ENCODE results near the gene ZNF710.

DNA sequence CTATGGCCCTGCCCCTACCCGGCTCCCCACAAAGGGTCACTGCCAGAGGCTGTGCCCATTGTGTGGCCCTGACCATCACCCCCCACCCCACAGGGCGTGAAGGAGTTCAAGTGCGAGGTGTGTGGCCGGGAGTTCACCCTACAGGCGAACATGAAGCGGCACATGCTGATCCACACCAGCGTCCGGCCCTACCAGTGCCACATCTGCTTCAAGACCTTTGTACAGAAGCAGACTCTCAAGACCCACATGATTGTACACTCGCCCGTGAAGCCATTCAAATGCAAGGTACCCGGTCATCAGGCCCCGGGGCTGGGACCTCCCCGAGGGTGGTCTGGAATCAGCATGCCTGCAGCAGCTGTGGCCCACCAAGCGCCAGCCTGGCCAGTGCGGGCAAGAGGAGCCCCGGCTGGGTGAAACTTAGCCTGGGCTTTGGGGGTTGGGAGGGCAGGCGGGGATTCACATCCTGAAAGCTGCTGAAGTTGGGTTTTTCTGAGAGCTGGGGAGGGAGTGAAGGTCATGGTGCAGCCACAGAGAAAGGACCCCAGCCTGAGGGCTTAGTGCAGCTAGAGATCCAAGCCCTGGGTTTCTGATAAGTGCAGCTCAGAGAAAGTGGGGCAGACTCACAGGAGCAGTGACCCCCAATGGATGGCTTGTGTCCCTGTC lies 72.0 kb downstream of the ZNF710 start:
- TF ChIP-seq TAF1 (IDR thresholded peaks at IDR 0.05; ENCODE audit: low read depth) (no peak), EP300 (IDR thresholded peaks at IDR 0.05; ENCODE audit: borderline replicate concordance) (no peak), EGR1 (IDR thresholded peaks at IDR 0.05) (no peak), YY1 (IDR thresholded peaks at IDR 0.05; ENCODE audit: low read depth) (no peak), RAD21 (IDR thresholded peaks at IDR 0.05; ENCODE audit: low read depth) (no peak), FOXM1 (IDR thresholded peaks at IDR 0.05; ENCODE audit: borderline replicate concordance, low read depth) (no peak), NFIC (IDR thresholded peaks at IDR 0.05) (no peak), CREB1 (IDR thresholded peaks at IDR 0.05; ENCODE audit: low read depth) (no peak), ZBTB7A (IDR thresholded peaks at IDR 0.05; ENCODE audit: low read depth) (no peak), TEAD4 (IDR thresholded peaks at IDR 0.05) (no peak)
- TF ChIP-seq, protein P1, sequence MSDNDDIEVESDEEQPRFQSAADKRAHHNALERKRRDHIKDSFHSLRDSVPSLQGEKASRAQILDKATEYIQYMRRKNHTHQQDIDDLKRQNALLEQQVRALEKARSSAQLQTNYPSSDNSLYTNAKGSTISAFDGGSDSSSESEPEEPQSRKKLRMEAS (IDR thresholded peaks at IDR 0.05): no peak
- TF ChIP-seq, protein P2, sequence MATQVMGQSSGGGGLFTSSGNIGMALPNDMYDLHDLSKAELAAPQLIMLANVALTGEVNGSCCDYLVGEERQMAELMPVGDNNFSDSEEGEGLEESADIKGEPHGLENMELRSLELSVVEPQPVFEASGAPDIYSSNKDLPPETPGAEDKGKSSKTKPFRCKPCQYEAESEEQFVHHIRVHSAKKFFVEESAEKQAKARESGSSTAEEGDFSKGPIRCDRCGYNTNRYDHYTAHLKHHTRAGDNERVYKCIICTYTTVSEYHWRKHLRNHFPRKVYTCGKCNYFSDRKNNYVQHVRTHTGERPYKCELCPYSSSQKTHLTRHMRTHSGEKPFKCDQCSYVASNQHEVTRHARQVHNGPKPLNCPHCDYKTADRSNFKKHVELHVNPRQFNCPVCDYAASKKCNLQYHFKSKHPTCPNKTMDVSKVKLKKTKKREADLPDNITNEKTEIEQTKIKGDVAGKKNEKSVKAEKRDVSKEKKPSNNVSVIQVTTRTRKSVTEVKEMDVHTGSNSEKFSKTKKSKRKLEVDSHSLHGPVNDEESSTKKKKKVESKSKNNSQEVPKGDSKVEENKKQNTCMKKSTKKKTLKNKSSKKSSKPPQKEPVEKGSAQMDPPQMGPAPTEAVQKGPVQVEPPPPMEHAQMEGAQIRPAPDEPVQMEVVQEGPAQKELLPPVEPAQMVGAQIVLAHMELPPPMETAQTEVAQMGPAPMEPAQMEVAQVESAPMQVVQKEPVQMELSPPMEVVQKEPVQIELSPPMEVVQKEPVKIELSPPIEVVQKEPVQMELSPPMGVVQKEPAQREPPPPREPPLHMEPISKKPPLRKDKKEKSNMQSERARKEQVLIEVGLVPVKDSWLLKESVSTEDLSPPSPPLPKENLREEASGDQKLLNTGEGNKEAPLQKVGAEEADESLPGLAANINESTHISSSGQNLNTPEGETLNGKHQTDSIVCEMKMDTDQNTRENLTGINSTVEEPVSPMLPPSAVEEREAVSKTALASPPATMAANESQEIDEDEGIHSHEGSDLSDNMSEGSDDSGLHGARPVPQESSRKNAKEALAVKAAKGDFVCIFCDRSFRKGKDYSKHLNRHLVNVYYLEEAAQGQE (IDR thresholded peaks at IDR 0.05; ENCODE audit: low read depth): no peak
